GM10847 (cell line): ENCODE measurements around the gene CALD1.

ENCODE experiments used
- POLR2A ChIP-seq: IDR thresholded peaks from 2 replicates; pipeline ENCODE4 v1.6.1; 2011; ENCODE audit not compliant: insufficient read length; ENCODE audit errors: extremely low read depth

CALD1 gene

GRCh38 chr7:134827889-134828288, 48.5 kb downstream of the CALD1 start:
- TF ChIP-seq POLR2A = no peak

- TF ChIP-seq POLR2A = no peak
These were observed 48.9 kb downstream of the CALD1 start for GRCh38 chr7:134828361-134828760.

GRCh38 chr7:134829380-134829986, 50.0 kb downstream of the CALD1 start:
- no peak for TF ChIP-seq POLR2A

GRCh38 chr7:134831862-134832261, 52.4 kb downstream of the CALD1 start:
- no peak for TF ChIP-seq POLR2A

GRCh38 chr7:134832367-134832766, 52.9 kb downstream of the CALD1 start:
- TF ChIP-seq POLR2A = no peak

GRCh38 chr7:134834689-134835462, 55.4 kb downstream of the CALD1 start:
- no peak for TF ChIP-seq POLR2A

- no peak for TF ChIP-seq POLR2A
These were observed 56.0 kb downstream of the CALD1 start for GRCh38 chr7:134835463-134835823.

GRCh38 chr7:134836447-134836846, 57.0 kb downstream of the CALD1 start:
- no peak for TF ChIP-seq POLR2A

- TF ChIP-seq POLR2A = no peak
These were observed 59.9 kb downstream of the CALD1 start for GRCh38 chr7:134839298-134839697.

GRCh38 chr7:134842062-134842461, 62.6 kb downstream of the CALD1 start:
- TF ChIP-seq POLR2A = no peak

- TF ChIP-seq POLR2A = no peak
These were observed 63.5 kb downstream of the CALD1 start for GRCh38 chr7:134842886-134843430.

GRCh38 chr7:134844200-134844599, 64.8 kb downstream of the CALD1 start:
- no peak for TF ChIP-seq POLR2A

- no peak for TF ChIP-seq POLR2A
These were observed 66.0 kb downstream of the CALD1 start for GRCh38 chr7:134845461-134845860.

GRCh38 chr7:134847851-134848588, 68.6 kb downstream of the CALD1 start:
- TF ChIP-seq POLR2A = no peak

- TF ChIP-seq POLR2A = no peak
These were observed 70.6 kb downstream of the CALD1 start for GRCh38 chr7:134850066-134850465.

- TF ChIP-seq POLR2A = no peak
These were observed 71.7 kb downstream of the CALD1 start for GRCh38 chr7:134851141-134851540.

- TF ChIP-seq POLR2A = no peak
These were observed 73.2 kb downstream of the CALD1 start for GRCh38 chr7:134852625-134853024.

GRCh38 chr7:134854816-134855215, 75.4 kb downstream of the CALD1 start:
- TF ChIP-seq POLR2A = no peak
